Nephron (organoid): ENCODE results near the gene DYNC1LI1.

Source experiments
- H3K27ac Mint-ChIP-seq, 3 experiments: 2 replicates each; pipeline ENCODE4 v1.8.0; 2020; ENCODE audit warnings: mixed read lengths in 3 of 3, mild to moderate bottlenecking in 2 of 3, moderate library complexity in 1 of 3
- H3K27me3 Mint-ChIP-seq: 2 replicates; pipeline ENCODE4 v1.8.0; 2021; ENCODE audit warnings: low read depth, mild to moderate bottlenecking, moderate library complexity, mixed read lengths
- H3K36me3 Mint-ChIP-seq: 2 replicates; pipeline ENCODE4 v1.8.0; 2020; ENCODE audit warnings: low read depth, mixed read lengths
- H3K4me1 Mint-ChIP-seq: 2 replicates; pipeline ENCODE4 v1.8.0; 2020; ENCODE audit warnings: mixed read lengths
- H3K4me3 Mint-ChIP-seq, 3 experiments: 2 replicates each; pipeline ENCODE4 v1.8.0; 2020; ENCODE audit warnings: mild to moderate bottlenecking in 3 of 3, mixed read lengths in 3 of 3, moderate library complexity in 2 of 3
- H3K9me3 Mint-ChIP-seq: 2 replicates; pipeline ENCODE4 v1.8.0; 2020; ENCODE audit warnings: mixed read lengths
- TF ChIP-seq, protein P1 (sequence below), 3 experiments: fragments of 200-600 bp; sonication (generic); IDR thresholded peaks; one replicate each; pipeline ENCODE4 v1.5.0; 2021; ENCODE audit warnings: antibody characterized with exemption in 3 of 3; ENCODE audit not compliant: unreplicated experiment in 3 of 3

The DYNC1LI1 gene

DNA sequence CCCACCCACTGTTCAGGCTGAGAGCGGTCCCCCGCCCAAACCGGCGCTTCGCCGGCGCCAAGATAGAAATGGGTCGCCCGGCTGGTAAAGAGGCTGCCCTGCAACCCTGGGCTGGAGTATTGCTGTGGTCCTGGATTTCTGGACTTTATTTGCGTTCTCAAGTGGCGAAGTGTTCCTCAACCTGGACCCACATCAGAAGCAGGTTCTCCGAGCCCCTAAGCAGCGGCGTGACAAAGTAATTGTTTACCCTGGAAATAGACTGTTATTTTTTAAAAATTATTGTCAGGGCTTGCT is 481 bp upstream of the DYNC1LI1 start:
- H3K27ac Mint-ChIP-seq: peak overlapping the region; percentile 84 to 98 (median 94)
- H3K9me3 Mint-ChIP-seq: no peaks in the 10 kb centered on the region
- H3K27me3 Mint-ChIP-seq: no peaks in the 10 kb centered on the region
- H3K4me3 Mint-ChIP-seq: peak overlapping the region; percentile 89 to 96 (median 96)
- peaks cover 5% of the 10 kb centered on the region for H3K36me3 Mint-ChIP-seq
- TF ChIP-seq, protein P1, sequence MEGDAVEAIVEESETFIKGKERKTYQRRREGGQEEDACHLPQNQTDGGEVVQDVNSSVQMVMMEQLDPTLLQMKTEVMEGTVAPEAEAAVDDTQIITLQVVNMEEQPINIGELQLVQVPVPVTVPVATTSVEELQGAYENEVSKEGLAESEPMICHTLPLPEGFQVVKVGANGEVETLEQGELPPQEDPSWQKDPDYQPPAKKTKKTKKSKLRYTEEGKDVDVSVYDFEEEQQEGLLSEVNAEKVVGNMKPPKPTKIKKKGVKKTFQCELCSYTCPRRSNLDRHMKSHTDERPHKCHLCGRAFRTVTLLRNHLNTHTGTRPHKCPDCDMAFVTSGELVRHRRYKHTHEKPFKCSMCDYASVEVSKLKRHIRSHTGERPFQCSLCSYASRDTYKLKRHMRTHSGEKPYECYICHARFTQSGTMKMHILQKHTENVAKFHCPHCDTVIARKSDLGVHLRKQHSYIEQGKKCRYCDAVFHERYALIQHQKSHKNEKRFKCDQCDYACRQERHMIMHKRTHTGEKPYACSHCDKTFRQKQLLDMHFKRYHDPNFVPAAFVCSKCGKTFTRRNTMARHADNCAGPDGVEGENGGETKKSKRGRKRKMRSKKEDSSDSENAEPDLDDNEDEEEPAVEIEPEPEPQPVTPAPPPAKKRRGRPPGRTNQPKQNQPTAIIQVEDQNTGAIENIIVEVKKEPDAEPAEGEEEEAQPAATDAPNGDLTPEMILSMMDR (IDR thresholded peaks at IDR 0.05; ENCODE audit: unreplicated experiment in 3 of 3): no peak
- H3K4me1 Mint-ChIP-seq: peaks cover 12% of the 10 kb centered on the region

DNA sequence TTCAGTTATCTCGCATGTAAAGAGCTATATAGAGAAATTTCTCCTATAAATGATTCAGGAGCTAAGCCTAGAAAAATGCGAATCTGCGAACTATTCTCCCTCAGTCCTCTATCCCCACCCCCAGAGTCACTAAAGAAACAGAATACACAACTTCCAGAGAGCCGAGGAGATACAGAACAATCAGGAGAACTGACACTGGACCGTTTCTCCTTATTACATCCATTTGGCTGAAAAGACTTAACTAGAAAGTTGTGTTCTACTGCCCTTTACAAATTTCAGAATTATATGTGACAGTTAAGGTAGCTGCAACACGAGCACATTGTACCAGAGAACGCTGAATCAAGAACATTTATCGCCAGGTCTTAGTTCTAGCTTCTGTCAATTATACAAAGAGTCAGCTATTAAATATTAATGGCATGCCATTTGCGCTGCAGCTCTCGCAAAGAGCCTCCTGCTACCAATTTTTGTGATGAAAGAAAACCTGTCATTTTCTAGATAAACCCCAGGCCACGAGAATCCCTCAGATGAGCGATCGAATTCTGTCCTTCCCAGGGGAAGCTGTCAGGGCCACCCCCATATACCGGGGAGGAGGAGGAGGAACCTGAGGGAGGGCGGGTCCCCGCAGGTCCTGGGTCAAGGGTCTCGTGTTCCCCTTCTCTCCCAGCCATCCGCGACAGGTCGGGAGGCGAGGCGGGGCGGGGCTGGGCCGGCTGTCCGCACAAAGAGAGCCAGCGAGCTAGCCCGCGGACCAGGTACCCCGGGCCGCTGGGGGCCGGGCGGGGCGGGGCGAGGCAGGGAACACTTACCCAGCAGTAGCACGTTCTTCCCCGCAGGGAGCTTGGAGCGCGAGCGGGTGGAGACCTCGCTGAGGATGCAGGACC is 878 bp downstream of the DYNC1LI1 start:
- Mint-ChIP-seq H3K4me1 (peaks cover 13% of the 10 kb centered on the region), H3K27ac (peak overlapping the region; percentile 84 to 97 (median 94)), H3K4me3 (peak overlapping the region; percentile 89 to 96 (median 96))

DNA sequence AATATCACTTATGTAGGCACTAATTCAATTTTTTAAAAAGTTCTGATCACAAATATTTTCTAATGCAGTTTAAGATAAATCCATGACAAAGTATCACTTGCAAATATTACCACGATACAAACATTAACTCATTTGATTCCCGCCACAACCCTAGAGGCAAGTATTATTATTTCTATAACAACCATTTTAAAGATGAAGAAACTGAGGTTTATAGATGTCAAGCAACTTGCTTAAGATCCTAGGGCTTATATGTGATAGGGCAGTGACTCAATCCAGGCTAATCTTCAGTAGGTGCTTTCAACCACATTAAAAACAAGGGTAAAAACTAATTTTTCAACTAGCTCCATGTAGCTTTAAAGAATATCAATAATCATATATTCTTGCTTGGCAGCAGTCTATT is 1.7 kb downstream of the DYNC1LI1 start:
- H3K4me3 Mint-ChIP-seq: peak overlapping the region; percentile 89 to 96 (median 96)
- peaks cover 16% of the 10 kb centered on the region for H3K4me1 Mint-ChIP-seq
- H3K36me3 Mint-ChIP-seq: peaks cover 11% of the 10 kb centered on the region
- H3K27ac Mint-ChIP-seq: peak overlapping the region in 1 of 3 experiments; percentile 84
- TF ChIP-seq, protein P1 (IDR thresholded peaks at IDR 0.05; ENCODE audit: unreplicated experiment in 3 of 3): no peak
- no peaks in the 10 kb centered on the region for H3K9me3 Mint-ChIP-seq
- no peaks in the 10 kb centered on the region for H3K27me3 Mint-ChIP-seq

More for the DNA sequence above, 878 bp downstream of the DYNC1LI1 start:
- TF ChIP-seq, protein P1 (IDR thresholded peaks at IDR 0.05; ENCODE audit: unreplicated experiment in 3 of 3): no peak
- H3K27me3 Mint-ChIP-seq: no peaks in the 10 kb centered on the region
- H3K36me3 Mint-ChIP-seq: peaks cover 9% of the 10 kb centered on the region
- no peaks in the 10 kb centered on the region for H3K9me3 Mint-ChIP-seq

DNA sequence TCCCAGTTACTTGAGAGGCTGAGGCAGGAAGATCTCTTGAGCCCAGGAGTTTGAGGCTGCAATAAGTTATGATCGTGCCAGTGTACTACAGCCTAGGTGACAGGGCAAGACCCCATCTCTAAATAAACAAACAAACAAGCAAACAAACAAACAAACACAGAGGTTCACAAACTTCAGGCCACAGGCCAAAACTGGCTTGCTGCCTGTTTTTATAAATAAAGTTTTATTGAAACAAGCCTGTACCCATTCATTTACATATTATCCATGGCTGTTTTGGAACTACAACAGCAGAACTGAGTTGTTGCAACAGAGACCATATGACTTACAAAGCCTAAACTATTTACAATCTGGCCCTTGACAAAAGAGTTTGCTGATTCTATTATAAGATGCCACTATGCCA is 6.5 kb downstream of the DYNC1LI1 start:
- H3K4me1 Mint-ChIP-seq: peaks cover 9% of the 10 kb centered on the region
- H3K27ac Mint-ChIP-seq: no peak overlapping the region
- no peaks in the 10 kb centered on the region for H3K9me3 Mint-ChIP-seq
- H3K36me3 Mint-ChIP-seq: peaks cover 20% of the 10 kb centered on the region
- H3K27me3 Mint-ChIP-seq: no peaks in the 10 kb centered on the region
- TF ChIP-seq, protein P1 (IDR thresholded peaks at IDR 0.05; ENCODE audit: unreplicated experiment in 3 of 3): no peak
- no peak overlapping the region for H3K4me3 Mint-ChIP-seq

DNA sequence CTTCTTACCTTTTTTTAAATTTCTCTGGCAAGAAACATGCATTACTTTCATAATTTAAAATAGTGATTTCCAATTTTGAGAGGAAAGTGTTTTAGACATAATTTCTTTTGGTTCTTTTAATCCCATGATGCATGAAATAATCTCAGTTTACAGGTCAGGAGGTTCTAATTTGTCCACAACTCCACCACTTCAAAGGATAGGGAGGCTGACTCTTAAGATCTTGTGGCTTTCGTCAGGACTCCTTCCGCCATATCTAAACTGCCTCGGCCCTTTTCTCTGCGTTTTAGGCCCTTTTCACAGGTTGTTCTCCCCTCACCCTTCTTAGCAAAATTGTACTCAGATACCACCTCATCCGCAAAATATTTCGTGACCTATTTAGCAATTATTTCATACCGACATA is 8.0 kb downstream of the DYNC1LI1 start:
- Mint-ChIP-seq H3K9me3 (no peaks in the 10 kb centered on the region), H3K27ac (no peak overlapping the region), H3K36me3 (peaks cover 20% of the 10 kb centered on the region), H3K4me1 (peaks cover 4% of the 10 kb centered on the region), H3K4me3 (no peak overlapping the region), H3K27me3 (no peaks in the 10 kb centered on the region)
- TF ChIP-seq, protein P1 (IDR thresholded peaks at IDR 0.05; ENCODE audit: unreplicated experiment in 3 of 3): no peak
